Vagina (tissue), 2 donors: Measurements from ENCODE around the gene PARK7.

Experiments used
- POLR2A ChIP-seq, 2 donors: fragments of 450-650 bp; IDR thresholded peaks; one replicate each; pipeline ENCODE4 v1.6.1; 2017; ENCODE audit warnings: antibody characterized with exemption in 2 of 2, mild to moderate bottlenecking in 2 of 2, moderate library complexity in 2 of 2
- TF ChIP-seq, protein P1 (sequence below), 3 experiments: fragments of 450-650 bp in 2 of 3; fragments of 200-600 bp in 1 of 3; sonication (generic) in 1 of 3; IDR thresholded peaks; one replicate each; pipeline ENCODE4 v1.5.1; 2017 to 2019; ENCODE audit warnings: antibody characterized with exemption in 3 of 3, mild to moderate bottlenecking in 2 of 3, moderate library complexity in 2 of 3

DNA sequence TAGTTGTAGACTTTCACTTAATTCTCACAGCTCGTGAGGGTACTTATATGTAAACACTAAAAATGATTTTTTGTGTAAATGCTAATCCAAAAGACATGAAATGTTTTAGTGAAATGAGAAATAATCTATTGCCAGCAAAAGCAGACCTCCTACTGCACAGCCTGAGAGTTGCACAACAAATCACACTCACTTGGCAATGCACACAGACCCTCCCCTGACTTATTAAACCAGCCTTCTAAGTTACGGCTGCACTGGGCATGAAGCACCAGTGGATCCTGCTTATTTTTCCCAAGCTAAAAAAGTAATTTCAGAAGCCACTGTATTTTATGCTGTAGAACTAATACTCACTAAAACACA is 54.3 kb downstream of the PARK7 start:
- TF ChIP-seq POLR2A (IDR thresholded peaks at IDR 0.05): no peak
- TF ChIP-seq, protein P1, sequence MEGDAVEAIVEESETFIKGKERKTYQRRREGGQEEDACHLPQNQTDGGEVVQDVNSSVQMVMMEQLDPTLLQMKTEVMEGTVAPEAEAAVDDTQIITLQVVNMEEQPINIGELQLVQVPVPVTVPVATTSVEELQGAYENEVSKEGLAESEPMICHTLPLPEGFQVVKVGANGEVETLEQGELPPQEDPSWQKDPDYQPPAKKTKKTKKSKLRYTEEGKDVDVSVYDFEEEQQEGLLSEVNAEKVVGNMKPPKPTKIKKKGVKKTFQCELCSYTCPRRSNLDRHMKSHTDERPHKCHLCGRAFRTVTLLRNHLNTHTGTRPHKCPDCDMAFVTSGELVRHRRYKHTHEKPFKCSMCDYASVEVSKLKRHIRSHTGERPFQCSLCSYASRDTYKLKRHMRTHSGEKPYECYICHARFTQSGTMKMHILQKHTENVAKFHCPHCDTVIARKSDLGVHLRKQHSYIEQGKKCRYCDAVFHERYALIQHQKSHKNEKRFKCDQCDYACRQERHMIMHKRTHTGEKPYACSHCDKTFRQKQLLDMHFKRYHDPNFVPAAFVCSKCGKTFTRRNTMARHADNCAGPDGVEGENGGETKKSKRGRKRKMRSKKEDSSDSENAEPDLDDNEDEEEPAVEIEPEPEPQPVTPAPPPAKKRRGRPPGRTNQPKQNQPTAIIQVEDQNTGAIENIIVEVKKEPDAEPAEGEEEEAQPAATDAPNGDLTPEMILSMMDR (IDR thresholded peaks at IDR 0.05): no peak
